Common myeloid progenitor, CD34-positive (primary cell): ENCODE measurements around the gene SF1.

ENCODE experiments used
- CTCF ChIA-PET: fragments of 350-600 bp; sonication (Branson Sonifier 250); formaldehyde crosslinking; loops from one replicate; lab custom pipeline; 2021; ENCODE audit warnings: antibody characterized with exemption; lab: Charles Lee
- POLR2A ChIA-PET: fragments of 350-600 bp; sonication (Branson Sonifier 250); formaldehyde crosslinking; loops from one replicate; lab custom pipeline; 2021; ENCODE audit warnings: antibody characterized with exemption; lab: Charles Lee
- DNase-seq, 3 donors: peaks; one replicate each; pipeline versions ENCODE4 v3.0.0 to v3.0.0-alpha.2; 2013
- H3K27ac ChIP-seq, 2 experiments: 1 replicate in 1 of 2; 2 replicates in 1 of 2; pipeline ENCODE4 v1.7.0; 2013; ENCODE audit warnings: inconsistent platforms in 2 of 2, low read length in 2 of 2, mild to moderate bottlenecking in 2 of 2, low read depth in 1 of 2, moderate library complexity in 1 of 2; ENCODE audit not compliant: severe bottlenecking in 2 of 2, insufficient read depth in 1 of 2, poor library complexity in 1 of 2
- H3K27me3 ChIP-seq, 5 experiments: replicated peaks in 2 of 5; 1 replicate in 3 of 5; 2 replicates in 2 of 5; pipeline versions ENCODE4 v1.6.1 to v1.7.0; 2013; ENCODE audit warnings: low read length in 4 of 5, mild to moderate bottlenecking in 2 of 5, moderate library complexity in 2 of 5, inconsistent platforms in 1 of 5; ENCODE audit not compliant: insufficient read depth in 5 of 5, control insufficient read depth in 4 of 5
- H3K36me3 ChIP-seq, 4 experiments: 1 replicate in 2 of 4; 2 replicates in 2 of 4; pipeline versions ENCODE4 v1.6.1 to v1.7.0; 2013; ENCODE audit warnings: low read length in 3 of 4, control low read depth in 1 of 4, mild to moderate bottlenecking in 1 of 4; ENCODE audit not compliant: control insufficient read depth in 4 of 4, insufficient read depth in 4 of 4
- H3K4me1 ChIP-seq, 4 experiments: 1 replicate in 3 of 4; 2 replicates in 1 of 4; pipeline versions ENCODE4 v1.6.1 to v1.7.1; 2013; ENCODE audit warnings: low read length in 3 of 4, mild to moderate bottlenecking in 3 of 4, control low read depth in 1 of 4, inconsistent platforms in 1 of 4, moderate library complexity in 1 of 4; ENCODE audit not compliant: control insufficient read depth in 4 of 4, insufficient read depth in 4 of 4; ENCODE audit errors: control extremely low read depth in 1 of 4
- H3K4me3 ChIP-seq, 7 experiments: 1 replicate in 4 of 7; 2 replicates in 3 of 7; pipeline versions ENCODE4 v1.5.1 to v1.7.0; 2013; ENCODE audit warnings: mild to moderate bottlenecking in 7 of 7, low read length in 6 of 7, moderate library complexity in 6 of 7, inconsistent platforms in 2 of 7, low read depth in 2 of 7, control low read depth in 1 of 7; ENCODE audit not compliant: insufficient read depth in 4 of 7, control insufficient read depth in 1 of 7; ENCODE audit errors: extremely low read depth in 1 of 7
- H3K9me3 ChIP-seq, 5 experiments: 1 replicate in 4 of 5; 2 replicates in 1 of 5; pipeline versions ENCODE4 v1.6.1 to v1.7.1; 2013; ENCODE audit warnings: low read length in 4 of 5, mild to moderate bottlenecking in 2 of 5, inconsistent platforms in 1 of 5, low read depth in 1 of 5, moderate library complexity in 1 of 5; ENCODE audit not compliant: control insufficient read depth in 4 of 5, insufficient read depth in 2 of 5; ENCODE audit errors: control extremely low read depth in 1 of 5
- WGBS: methylation state at CpG from one replicate; pipeline ENCODE4 v1.1.5; 2013; ENCODE audit not compliant: insufficient coverage; 5-methylcytosine and 5-hydroxymethylcytosine counted together

The SF1 gene

DNA sequence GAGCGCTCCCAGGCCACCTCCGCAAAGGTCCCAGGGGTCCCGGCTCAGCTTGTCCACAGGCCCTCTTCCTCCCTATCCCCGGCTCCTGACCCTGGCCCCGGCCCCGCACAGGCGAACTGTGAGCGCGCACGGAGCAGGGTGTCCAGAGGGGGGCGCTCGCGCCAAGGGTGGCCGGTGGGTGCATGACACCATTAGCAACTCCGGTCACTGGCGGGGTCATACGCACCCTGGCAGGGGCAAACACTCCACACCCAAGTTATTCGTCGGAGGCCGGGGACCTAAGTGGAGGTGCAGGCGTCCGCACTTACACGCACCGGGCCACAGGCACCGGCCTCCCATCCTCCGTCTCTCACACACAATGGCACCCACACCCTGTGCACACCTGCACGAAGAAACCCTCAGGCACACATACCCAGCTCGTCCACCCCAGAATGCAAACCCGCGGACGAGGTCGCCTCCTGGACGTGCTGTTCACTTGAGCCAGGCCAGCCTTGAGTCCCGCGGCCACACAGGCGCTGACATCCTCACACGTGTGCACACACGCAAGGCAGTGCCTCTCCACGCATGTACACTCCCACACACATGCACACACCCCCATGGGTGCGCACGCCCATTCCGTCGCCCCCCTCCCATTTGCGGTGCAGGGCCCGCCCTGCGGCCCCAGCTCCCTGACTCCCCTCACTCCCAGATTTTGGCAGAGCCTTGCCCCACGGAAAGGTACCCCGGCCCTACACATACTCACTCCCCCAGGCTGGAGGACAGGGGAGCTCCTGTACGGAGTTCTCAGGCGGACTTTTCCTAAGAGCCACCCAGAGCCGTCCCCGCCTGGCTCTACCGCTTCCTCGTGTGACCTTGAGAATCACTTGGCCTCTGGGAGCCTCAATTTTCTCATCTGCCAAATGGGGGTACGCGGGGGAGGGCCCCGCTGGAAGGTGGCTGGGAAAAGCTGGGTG, 34.5 kb downstream of the SF1 start, which contains the start of gene RASGRP2:
Gene RASGRP2 (minus strand): TSS at position 552 of the 953 bp plus-strand sequence. CDS start 1,276 bp downstream, outside the sequence.
- ChIA-PET POLR2A (interaction anchor here (0.6 to 7.9 kb wide), 18 partner anchors 8 to 498 kb away, joined by 3 to 152 read pairs (median 4); partner anchors contain the start of genes PYGM and SF1), CTCF (interaction anchor here (0.6 to 17.7 kb wide), 24 partner anchors 8 to 173 kb away, joined by 3 to 345 read pairs (median 4); partner anchors contain the start of genes ATG2A, PYGM and SF1)
- Histone ChIP-seq H3K4me1 (peaks cover 0 to 54% (median 42%) of the 10 kb centered on the region in 4 experiments), H3K9me3 (no peaks in the 10 kb centered on the region), H3K27me3 (no peaks in the 10 kb centered on the region), H3K27ac (peak within 1 kb of the TSS; percentile 95 to 98), H3K4me3 (peak within 1 kb of the TSS; percentile 70 to 90 (median 85)), H3K36me3 (peaks cover 0 to 26% (median 18%) of the 10 kb centered on the region in 4 experiments)
- DNase-seq, result peak; percentile 83 to 92 (median 88)
- 0% methylated on average over 48 of the region's 57 CpGs for WGBS

DNA sequence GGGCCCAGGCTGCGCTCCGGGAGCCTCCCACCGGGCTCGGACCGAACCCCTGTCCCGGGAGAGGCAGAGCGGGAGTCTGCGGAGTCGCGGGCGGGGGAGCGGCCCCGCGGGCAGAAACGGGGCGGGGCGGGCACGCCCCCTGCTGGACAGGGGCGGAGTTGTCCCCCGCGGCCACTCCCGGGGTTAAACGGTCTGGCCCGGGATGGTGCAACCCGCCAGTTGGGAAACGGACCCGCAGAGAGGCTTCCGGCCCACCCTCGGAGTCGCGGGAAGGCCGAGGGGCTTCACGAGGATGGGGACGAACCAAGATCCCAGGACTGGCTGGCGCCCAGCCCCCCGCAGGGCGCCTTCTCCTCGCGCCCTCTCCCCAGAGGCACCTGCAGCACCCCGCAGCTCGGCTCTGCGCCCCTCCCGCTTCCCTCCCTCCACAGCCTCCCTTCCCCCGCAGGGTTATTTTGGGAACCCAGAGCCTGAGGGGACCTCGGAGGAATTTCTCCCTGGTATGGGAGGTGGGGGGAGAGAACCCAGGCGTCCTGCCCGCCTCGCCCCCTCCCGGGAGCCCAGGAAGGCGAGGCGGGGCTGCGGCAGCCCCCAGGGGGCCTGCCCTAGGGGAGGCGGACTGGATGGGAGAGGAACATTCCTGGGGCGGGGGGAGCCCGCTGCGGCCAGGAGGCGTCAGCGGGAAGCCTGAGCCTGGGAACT, 35.3 kb downstream of the SF1 start:
- DNase-seq, result peak; percentile 54 to 72 (median 66)
- WGBS, result 0% methylated on average over 46 of the region's 58 CpGs
- H3K27me3 ChIP-seq, result no peaks in the 10 kb centered on the region
- H3K4me3 ChIP-seq, result peak overlapping the region; percentile 70 to 90 (median 85)
- CTCF ChIA-PET, result interaction anchor here (0.6 to 17.7 kb wide), 24 partner anchors 7 to 174 kb away, joined by 3 to 345 read pairs (median 4); partner anchors contain the start of genes ATG2A, PYGM and SF1
- peaks cover 0 to 54% (median 42%) of the 10 kb centered on the region in 4 experiments for H3K4me1 ChIP-seq
- peak overlapping the region in 1 of 2 experiments; percentile 74 for H3K27ac ChIP-seq
- H3K36me3 ChIP-seq, result peaks cover 0 to 28% (median 23%) of the 10 kb centered on the region in 4 experiments
- no peaks in the 10 kb centered on the region for H3K9me3 ChIP-seq
- POLR2A ChIA-PET, result interaction anchor here (0.6 to 7.9 kb wide), 13 partner anchors 8 to 498 kb away, joined by 3 to 152 read pairs (median 4); partner anchors contain the start of genes PYGM and SF1

DNA sequence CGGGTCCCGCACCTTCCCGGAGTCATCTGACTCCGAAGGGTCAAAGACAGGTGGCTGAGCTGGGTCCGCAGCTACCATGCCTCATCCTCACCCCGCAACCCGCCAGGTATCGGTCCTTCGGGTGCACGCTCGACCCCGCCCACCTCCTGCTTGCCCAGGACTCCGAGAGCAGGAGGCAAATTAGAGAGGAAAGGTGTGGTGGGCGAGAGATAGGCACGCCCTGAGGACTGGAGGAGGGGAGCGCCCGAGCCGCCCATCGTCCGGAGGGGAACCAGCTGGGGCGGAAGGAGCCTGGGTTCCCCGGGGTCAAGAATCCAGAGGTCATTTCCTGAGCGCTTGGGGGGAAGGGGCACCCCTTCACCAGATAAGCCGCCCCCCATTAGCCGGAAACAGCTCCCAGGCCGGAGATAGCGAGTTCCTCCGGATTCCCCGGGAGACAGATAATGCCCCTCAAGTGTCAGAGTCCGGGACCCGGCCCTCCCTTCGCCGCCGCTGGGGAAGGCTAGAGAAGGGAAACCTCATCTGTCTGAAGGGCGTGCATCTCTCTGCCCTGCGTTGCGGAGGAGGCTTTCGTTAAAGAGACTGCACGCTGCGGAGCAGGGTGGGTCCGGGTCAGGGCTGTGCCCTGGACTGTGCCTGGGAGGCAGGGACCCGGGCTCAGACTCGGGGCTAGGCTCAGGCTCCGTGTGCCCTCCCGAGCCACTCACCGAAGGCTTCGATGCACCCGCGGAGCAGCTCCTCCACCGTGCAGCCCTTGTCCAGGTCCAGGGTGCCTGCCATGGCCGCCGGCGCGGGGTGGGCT, 36.1 kb downstream of the SF1 start:
- Histone ChIP-seq H3K4me3 (peak overlapping the region; percentile 58 to 90 (median 85)), H3K4me1 (peaks cover 0 to 50% (median 42%) of the 10 kb centered on the region in 4 experiments), H3K9me3 (no peaks in the 10 kb centered on the region), H3K36me3 (peaks cover 0 to 34% (median 26%) of the 10 kb centered on the region in 4 experiments), H3K27ac (peak overlapping the region in 1 of 2 experiments; percentile 74), H3K27me3 (no peaks in the 10 kb centered on the region)
- ChIA-PET CTCF (interaction anchor here (0.5 to 17.7 kb wide), 25 partner anchors 9 to 765 kb away, joined by 3 to 345 read pairs (median 4); partner anchors contain the start of genes PYGM and SF1), POLR2A (interaction anchor here (0.8 to 7.9 kb wide), 3 partner anchors 19 to 91 kb away, joined by 3 to 152 read pairs (median 3); partner anchors contain the start of gene PYGM)
- DNase-seq, result peak; percentile 23 to 64 (median 57)
- 7% methylated on average over 37 of the region's 54 CpGs for WGBS

DNA sequence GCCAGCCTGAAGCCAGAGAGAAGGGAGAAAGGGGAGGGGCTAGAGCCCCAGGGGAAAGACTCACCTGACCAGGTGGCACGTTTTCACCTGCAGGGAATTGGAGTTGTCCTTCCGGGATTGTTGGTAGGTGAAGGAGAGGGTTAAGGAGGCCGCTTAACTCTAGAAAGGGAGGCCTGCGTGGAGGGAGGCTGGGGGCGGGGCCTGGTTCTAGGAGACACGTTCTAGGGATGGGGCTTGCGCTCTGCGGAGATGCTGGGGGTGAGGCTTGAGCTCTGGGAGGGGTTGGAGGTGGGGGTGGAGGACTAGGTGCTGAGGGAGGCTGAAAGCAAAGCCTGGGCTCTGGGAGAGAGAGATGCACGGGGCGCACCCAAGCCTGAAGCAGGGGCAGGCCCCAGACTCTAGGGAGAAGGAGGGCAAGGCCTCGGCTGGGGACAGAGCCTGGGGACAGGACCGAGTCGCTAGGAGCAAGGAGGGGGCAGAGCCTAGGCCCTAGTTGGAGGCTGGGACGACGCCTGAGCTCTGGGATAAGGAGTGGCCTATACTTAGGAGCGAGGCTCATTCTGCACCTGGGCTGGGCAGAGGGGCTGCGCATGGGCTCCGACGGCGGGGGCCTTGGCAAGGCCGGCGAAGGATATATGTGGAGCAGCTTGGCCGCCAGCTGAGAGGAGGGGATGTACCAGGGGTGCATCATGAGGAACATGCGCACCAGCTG, 36.8 kb downstream of the SF1 start:
- POLR2A ChIA-PET, result interaction anchor here (0.8 to 7.9 kb wide), 2 partner anchors 20 to 91 kb away, joined by 3 to 152 read pairs; partner anchors contain the start of gene PYGM
- no peaks in the 10 kb centered on the region for H3K9me3 ChIP-seq
- H3K27ac ChIP-seq, result no peak overlapping the region
- CTCF ChIA-PET, result interaction anchor here (0.5 to 17.7 kb wide), 22 partner anchors 8 to 764 kb away, joined by 3 to 345 read pairs (median 4); partner anchors contain the start of gene PYGM
- 92% methylated on average over 17 of the region's 24 CpGs for WGBS
- no peak for DNase-seq
- H3K27me3 ChIP-seq, result no peaks in the 10 kb centered on the region
- H3K36me3 ChIP-seq, result peaks cover 0 to 42% (median 33%) of the 10 kb centered on the region in 4 experiments
- peak overlapping the region in 5 of 7 experiments; percentile 77 to 90 (median 85) for H3K4me3 ChIP-seq
- peaks cover 0 to 43% (median 36%) of the 10 kb centered on the region in 4 experiments for H3K4me1 ChIP-seq

DNA sequence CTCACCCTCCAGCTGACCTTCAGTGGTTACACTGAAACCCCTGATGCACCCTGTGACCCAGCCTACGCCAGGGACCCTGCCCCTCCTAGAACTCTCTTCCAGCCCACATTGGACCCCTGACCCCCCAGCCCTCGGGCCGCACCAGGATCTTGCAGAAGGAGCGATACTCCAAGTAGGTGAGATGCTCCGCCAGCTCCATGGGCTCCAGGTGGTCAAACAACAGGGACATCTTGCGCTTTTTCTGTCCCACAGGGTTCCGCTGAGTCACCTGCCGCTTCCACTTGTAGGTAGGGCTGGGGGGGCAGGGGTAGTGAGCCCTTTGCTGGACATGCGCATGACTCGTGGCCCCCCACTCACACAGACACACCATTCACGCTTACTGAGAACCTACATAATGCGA, 38.5 kb downstream of the SF1 start:
- H3K36me3 ChIP-seq, result peaks cover 3 to 59% (median 50%) of the 10 kb centered on the region in 4 experiments
- H3K4me3 ChIP-seq, result no peak overlapping the region
- ChIA-PET POLR2A (no interaction called here), CTCF (interaction anchor here (0.6 to 17.7 kb wide), 6 partner anchors 15 to 291 kb away, joined by 3 to 345 read pairs (median 6); partner anchors contain the start of gene PYGM)
- no peaks in the 10 kb centered on the region for H3K9me3 ChIP-seq
- peaks cover 0 to 28% (median 25%) of the 10 kb centered on the region in 4 experiments for H3K4me1 ChIP-seq
- DNase-seq, result no peak
- WGBS, result 94% methylated on average over 12 of the region's 12 CpGs
- no peak overlapping the region for H3K27ac ChIP-seq
- H3K27me3 ChIP-seq, result no peaks in the 10 kb centered on the region
